GM23338 (cell line): ENCODE data around the gene GMPR. TPM values are rescaled to one million over a fixed set of nuclear protein-coding genes. Genes with fewer than 3 reads are reported as not detected.

Source experiments
- ATAC-seq: fragments of 200-7000 bp; cut with Tn5 transposase; 3 replicates; pipeline ENCODE4 v1.9.1; 2020
- DNase-seq: peaks from one replicate; pipeline ENCODE4 v3.0.0-alpha.2; 2015; ENCODE audit warnings: low spot score
- H2AFZ ChIP-seq: fragments of 200-600 bp; sonication (generic); 2 replicates; pipeline ENCODE4 v1.8.0; 2016; ENCODE audit warnings: antibody characterized with exemption, mild to moderate bottlenecking, moderate library complexity
- H3F3A ChIP-seq: fragments of 200-600 bp; sonication (generic); replicated peaks from 2 replicates; pipeline ENCODE4 v1.8.0; 2017; ENCODE audit warnings: antibody characterized with exemption, mixed run types, low read depth
- H3K27ac ChIP-seq: fragments of 200-600 bp; sonication (generic); 2 replicates; pipeline ENCODE4 v1.6.1; 2016; ENCODE audit warnings: low read depth
- H3K27me3 ChIP-seq: fragments of 200-600 bp; sonication (generic); 2 replicates; pipeline ENCODE4 v1.8.0; 2016; ENCODE audit warnings: mild to moderate bottlenecking, mixed run types, moderate library complexity; ENCODE audit not compliant: insufficient read depth
- H3K36me3 ChIP-seq: fragments of 200-600 bp; sonication (generic); 2 replicates; pipeline ENCODE4 v1.8.0; 2016; ENCODE audit warnings: mild to moderate bottlenecking; ENCODE audit not compliant: insufficient read depth
- H3K4me1 ChIP-seq: fragments of 200-600 bp; sonication (generic); 2 replicates; pipeline ENCODE4 v1.8.0; 2016; ENCODE audit warnings: mild to moderate bottlenecking, moderate library complexity; ENCODE audit not compliant: insufficient read depth
- H3K4me2 ChIP-seq: fragments of 200-600 bp; sonication (generic); 2 replicates; pipeline ENCODE4 v1.7.1; 2017; ENCODE audit warnings: mixed run types
- H3K4me3 ChIP-seq: fragments of 200-600 bp; sonication (generic); 2 replicates; pipeline ENCODE4 v1.6.1; 2016; ENCODE audit warnings: mixed run types
- H3K79me2 ChIP-seq: fragments of 200-600 bp; sonication (generic); replicated peaks from 2 replicates; pipeline ENCODE4 v1.8.0; 2017; ENCODE audit warnings: mild to moderate bottlenecking; ENCODE audit not compliant: insufficient read depth
- H3K9me2 ChIP-seq: fragments of 200-600 bp; sonication (generic); 2 replicates; pipeline ENCODE4 v1.8.0; 2017; ENCODE audit not compliant: insufficient read depth
- H4K20me1 ChIP-seq: fragments of 200-600 bp; sonication (generic); replicated peaks from 2 replicates; pipeline ENCODE4 v1.8.0; 2017; ENCODE audit warnings: mild to moderate bottlenecking; ENCODE audit not compliant: insufficient read depth
- H3K27ac Mint-ChIP-seq: 2 replicates; pipeline ENCODE4 v1.8.0; 2020; ENCODE audit warnings: inconsistent platforms, mild to moderate bottlenecking, moderate library complexity, mixed read lengths
- H3K27me3 Mint-ChIP-seq: 3 replicates; pipeline ENCODE4 v1.8.0; 2022; ENCODE audit warnings: low read depth, mild to moderate bottlenecking, moderate library complexity, mixed read lengths, inconsistent platforms; ENCODE audit not compliant: insufficient read depth, poor library complexity
- H3K36me3 Mint-ChIP-seq: 3 replicates; pipeline ENCODE4 v1.8.0; 2021; ENCODE audit warnings: low read depth, mild to moderate bottlenecking, inconsistent platforms, moderate library complexity, mixed read lengths
- H3K4me1 Mint-ChIP-seq: 3 replicates; pipeline ENCODE4 v1.8.0; 2020; ENCODE audit warnings: mild to moderate bottlenecking, inconsistent platforms, mixed read lengths
- H3K4me3 Mint-ChIP-seq: 3 replicates; pipeline ENCODE4 v1.8.0; 2021; ENCODE audit warnings: moderate library complexity, mild to moderate bottlenecking, inconsistent platforms, mixed read lengths
- H3K9me3 Mint-ChIP-seq: 3 replicates; pipeline ENCODE4 v1.8.0; 2020; ENCODE audit warnings: moderate library complexity, mild to moderate bottlenecking, inconsistent platforms, mixed read lengths
- CREB1 ChIP-seq: fragments of 250-450 bp; sonication (Bioruptor Pico); IDR thresholded peaks from 2 replicates; pipeline ENCODE4 v1.5.0; 2020; ENCODE audit warnings: low read depth, mild to moderate bottlenecking, moderate library complexity
- ETS1 ChIP-seq: IDR thresholded peaks from 2 replicates; pipeline ENCODE4 v1.6.1; 2016; ENCODE audit warnings: antibody characterized with exemption
- EZH2 ChIP-seq: fragments of 200-600 bp; sonication (generic); IDR thresholded peaks from one replicate; pipeline ENCODE4 v1.8.0; 2017; ENCODE audit warnings: antibody characterized with exemption, mild to moderate bottlenecking, low read depth; ENCODE audit not compliant: unreplicated experiment
- JUNB ChIP-seq: IDR thresholded peaks from one replicate; pipeline ENCODE4 v1.6.1; 2016; ENCODE audit warnings: antibody characterized with exemption; ENCODE audit not compliant: unreplicated experiment
- ZNF114 ChIP-seq: fragments of 250-450 bp; sonication (Bioruptor Pico); IDR thresholded peaks from 2 replicates; pipeline ENCODE4 v1.5.0; 2020; ENCODE audit warnings: mild to moderate bottlenecking, moderate library complexity
- polyA plus RNA-seq: library from polyadenylated mRNA; unstranded; fragments of >200 nt; fragmentation: Nextera tagmentation; extraction: Ambion mirVana; gene quantifications from 2 replicates; pipeline ENCODE4 v1.2.1, GENCODE V29; 2016
- total RNA-seq: library from RNA; depleted of rRNA; stranded (reverse); fragments of >200 nt; shearing (Covaris generic); gene quantifications from 2 replicates; pipeline ENCODE4 v1.2.3, GENCODE V29; 2014
- TF ChIP-seq, protein P1 (sequence below): IDR thresholded peaks from one replicate; pipeline ENCODE4 v1.6.1; 2018; ENCODE audit warnings: antibody characterized with exemption; ENCODE audit not compliant: unreplicated experiment
- TF ChIP-seq, protein P2 (sequence below), 2 experiments: fragments of 200-600 bp in 1 of 2; sonication (generic) in 1 of 2; conservative IDR thresholded peaks; 2 replicates each; pipeline versions ENCODE4 v1.5.1 to v1.6.1; 2016 to 2017; ENCODE audit warnings: antibody characterized with exemption in 2 of 2, low read depth in 2 of 2, mild to moderate bottlenecking in 2 of 2, moderate library complexity in 1 of 2

The GMPR gene
- total and polyA plus RNA-seq, 2 experiments from 2014 or later: 0.23 to 0.35 TPM

- TF ChIP-seq, protein P1, sequence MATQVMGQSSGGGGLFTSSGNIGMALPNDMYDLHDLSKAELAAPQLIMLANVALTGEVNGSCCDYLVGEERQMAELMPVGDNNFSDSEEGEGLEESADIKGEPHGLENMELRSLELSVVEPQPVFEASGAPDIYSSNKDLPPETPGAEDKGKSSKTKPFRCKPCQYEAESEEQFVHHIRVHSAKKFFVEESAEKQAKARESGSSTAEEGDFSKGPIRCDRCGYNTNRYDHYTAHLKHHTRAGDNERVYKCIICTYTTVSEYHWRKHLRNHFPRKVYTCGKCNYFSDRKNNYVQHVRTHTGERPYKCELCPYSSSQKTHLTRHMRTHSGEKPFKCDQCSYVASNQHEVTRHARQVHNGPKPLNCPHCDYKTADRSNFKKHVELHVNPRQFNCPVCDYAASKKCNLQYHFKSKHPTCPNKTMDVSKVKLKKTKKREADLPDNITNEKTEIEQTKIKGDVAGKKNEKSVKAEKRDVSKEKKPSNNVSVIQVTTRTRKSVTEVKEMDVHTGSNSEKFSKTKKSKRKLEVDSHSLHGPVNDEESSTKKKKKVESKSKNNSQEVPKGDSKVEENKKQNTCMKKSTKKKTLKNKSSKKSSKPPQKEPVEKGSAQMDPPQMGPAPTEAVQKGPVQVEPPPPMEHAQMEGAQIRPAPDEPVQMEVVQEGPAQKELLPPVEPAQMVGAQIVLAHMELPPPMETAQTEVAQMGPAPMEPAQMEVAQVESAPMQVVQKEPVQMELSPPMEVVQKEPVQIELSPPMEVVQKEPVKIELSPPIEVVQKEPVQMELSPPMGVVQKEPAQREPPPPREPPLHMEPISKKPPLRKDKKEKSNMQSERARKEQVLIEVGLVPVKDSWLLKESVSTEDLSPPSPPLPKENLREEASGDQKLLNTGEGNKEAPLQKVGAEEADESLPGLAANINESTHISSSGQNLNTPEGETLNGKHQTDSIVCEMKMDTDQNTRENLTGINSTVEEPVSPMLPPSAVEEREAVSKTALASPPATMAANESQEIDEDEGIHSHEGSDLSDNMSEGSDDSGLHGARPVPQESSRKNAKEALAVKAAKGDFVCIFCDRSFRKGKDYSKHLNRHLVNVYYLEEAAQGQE: no peak
- TF ChIP-seq CREB1 (no peak), ETS1 (no peak), EZH2 (no peak), ZNF114 (CRISPR knock-in tag) (no peak)
- TF ChIP-seq, protein P2, sequence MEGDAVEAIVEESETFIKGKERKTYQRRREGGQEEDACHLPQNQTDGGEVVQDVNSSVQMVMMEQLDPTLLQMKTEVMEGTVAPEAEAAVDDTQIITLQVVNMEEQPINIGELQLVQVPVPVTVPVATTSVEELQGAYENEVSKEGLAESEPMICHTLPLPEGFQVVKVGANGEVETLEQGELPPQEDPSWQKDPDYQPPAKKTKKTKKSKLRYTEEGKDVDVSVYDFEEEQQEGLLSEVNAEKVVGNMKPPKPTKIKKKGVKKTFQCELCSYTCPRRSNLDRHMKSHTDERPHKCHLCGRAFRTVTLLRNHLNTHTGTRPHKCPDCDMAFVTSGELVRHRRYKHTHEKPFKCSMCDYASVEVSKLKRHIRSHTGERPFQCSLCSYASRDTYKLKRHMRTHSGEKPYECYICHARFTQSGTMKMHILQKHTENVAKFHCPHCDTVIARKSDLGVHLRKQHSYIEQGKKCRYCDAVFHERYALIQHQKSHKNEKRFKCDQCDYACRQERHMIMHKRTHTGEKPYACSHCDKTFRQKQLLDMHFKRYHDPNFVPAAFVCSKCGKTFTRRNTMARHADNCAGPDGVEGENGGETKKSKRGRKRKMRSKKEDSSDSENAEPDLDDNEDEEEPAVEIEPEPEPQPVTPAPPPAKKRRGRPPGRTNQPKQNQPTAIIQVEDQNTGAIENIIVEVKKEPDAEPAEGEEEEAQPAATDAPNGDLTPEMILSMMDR (conservative IDR thresholded peaks at IDR 0.05; ENCODE audit: low read depth in 2 of 2): no peak
These were observed 75.9 kb downstream of the GMPR start (continued) for GRCh38 chr6:16314296-16314695.

DNA sequence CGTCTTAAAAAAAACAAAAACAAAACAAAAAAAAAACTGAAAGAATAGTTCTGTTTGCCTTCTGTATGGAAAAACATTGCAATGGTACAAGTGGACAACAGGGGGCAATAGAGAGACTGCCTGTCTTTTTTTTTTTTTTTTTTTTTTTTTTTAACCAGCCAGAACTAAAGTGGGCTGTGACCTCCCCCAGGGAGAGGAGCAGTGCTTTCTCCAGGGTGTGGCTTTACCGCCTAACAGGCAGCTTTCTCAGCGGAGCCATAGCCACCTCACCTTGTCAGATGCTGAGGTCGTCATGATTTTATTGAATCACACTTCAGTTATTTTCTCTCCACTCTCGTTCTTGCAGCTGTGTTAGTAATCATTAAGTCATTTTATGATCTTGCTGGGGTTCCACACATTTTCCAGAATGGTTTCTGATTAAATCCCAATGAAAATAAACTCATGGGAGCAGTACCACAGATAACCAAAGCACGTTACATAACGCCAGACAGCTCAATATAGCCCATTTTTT lies 78.4 kb downstream of the GMPR start:
- Mint-ChIP-seq H3K4me1 (peaks cover 13% of the 10 kb centered on the region), H3K4me3 (no peak overlapping the region), H3K9me3 (no peaks in the 10 kb centered on the region), H3K36me3 (no peaks in the 10 kb centered on the region), H3K27me3 (no peaks in the 10 kb centered on the region), H3K27ac (no peak overlapping the region)
- H3F3A ChIP-seq: no peaks in the 10 kb centered on the region
- ATAC-seq (peak; percentile 91), DNase-seq (peak; percentile 75)
- H3K27me3 ChIP-seq: no peaks in the 10 kb centered on the region
- no peaks in the 10 kb centered on the region for H3K36me3 ChIP-seq
- no peaks in the 10 kb centered on the region for H3K79me2 ChIP-seq
- H4K20me1 ChIP-seq: no peaks in the 10 kb centered on the region
- H3K9me2 ChIP-seq: no peaks in the 10 kb centered on the region
- H3K27ac ChIP-seq: no peak overlapping the region
- TF ChIP-seq, protein P2 (conservative IDR thresholded peaks at IDR 0.05; ENCODE audit: low read depth in 2 of 2): peak; percentile 56 to 81
- TF ChIP-seq JUNB: no peak
- no peak overlapping the region for H3K4me3 ChIP-seq
- peaks cover 3% of the 10 kb centered on the region; the same call in 1 of the 2 replicates for H3K4me1 ChIP-seq
- no peak overlapping the region for H2AFZ ChIP-seq
- no peak overlapping the region for H3K4me2 ChIP-seq
